Fibroblast of skin of scalp (primary cell): ENCODE measurements around the gene FMO5.
"Not testable (repeated sequence)": the region's sequence is repeated elsewhere in the genome, so short reads cannot be mapped to it uniquely, and the experiment has no call there.

ENCODE experiments used
- DNase-seq: peaks from one replicate; pipeline ENCODE4 v3.0.0-alpha.2; 2013

FMO5 gene

GRCh38 chr1:147204080-147204479 is 21.1 kb downstream of the FMO5 start:
- no peak for DNase-seq

DNA sequence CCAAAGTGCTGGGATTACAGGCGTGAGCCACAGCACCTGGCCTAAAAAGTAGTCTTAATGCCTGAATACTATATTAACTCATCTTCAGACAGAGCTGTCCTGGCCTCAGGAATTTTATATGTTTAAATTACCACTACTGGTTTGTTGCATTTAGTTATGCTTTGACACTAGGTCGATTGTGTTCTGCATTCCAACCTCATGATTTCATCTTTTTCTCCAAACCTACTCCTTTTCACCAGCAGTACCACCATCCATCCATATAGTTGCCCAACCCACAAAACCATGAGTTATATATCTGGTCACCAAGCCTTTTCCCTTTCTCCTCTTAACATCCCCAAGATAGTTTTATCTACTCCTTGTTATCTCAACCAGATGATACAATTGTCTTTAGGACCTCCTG is 22.6 kb downstream of the FMO5 start:
- peak; percentile 1 for DNase-seq

DNA sequence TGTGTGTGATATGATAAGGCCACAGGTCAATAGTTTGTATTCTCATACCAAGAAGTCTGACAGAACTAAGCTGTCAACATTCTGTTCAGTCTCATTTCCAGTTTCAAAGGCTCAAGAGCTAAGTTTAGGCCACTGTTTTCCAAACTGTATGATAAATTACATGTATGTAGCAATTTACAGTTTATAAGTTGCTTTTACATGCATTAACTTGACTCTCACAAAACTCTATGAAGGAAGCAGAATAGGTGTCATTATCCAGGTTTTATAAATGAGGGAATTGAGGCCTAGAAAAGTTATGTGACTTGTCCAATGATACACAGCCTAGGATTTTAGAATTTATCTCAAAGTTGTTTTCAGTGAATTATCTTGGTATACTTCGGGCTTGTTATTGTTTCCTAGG is 23.4 kb downstream of the FMO5 start:
- no peak for DNase-seq

GRCh38 chr1:147201276-147201675 is 23.9 kb downstream of the FMO5 start:
- DNase-seq, result peak; percentile 3

- not testable (repeated sequence) for DNase-seq
Observed at GRCh38 chr1:147197324-147197723, 27.8 kb downstream of the FMO5 start.

DNA sequence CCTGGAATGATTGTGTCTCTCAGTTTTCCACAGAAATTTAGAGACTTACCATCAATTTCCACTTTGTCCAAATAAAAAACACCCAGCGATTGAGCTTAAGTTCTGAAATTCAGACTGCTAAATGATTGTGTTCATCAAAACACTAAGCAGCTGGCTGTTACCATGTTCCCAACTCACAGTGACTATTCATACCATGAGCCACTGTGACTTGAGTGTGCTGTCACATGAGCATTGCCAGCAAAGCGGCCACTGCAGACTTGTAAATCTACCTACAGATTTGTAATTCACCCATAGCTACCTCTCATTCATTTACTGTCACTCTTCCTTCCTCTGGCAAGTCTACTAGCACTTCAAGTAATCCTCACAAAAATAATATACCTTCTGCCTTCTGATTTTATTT is 35.6 kb downstream of the FMO5 start:
- no peak for DNase-seq

DNA sequence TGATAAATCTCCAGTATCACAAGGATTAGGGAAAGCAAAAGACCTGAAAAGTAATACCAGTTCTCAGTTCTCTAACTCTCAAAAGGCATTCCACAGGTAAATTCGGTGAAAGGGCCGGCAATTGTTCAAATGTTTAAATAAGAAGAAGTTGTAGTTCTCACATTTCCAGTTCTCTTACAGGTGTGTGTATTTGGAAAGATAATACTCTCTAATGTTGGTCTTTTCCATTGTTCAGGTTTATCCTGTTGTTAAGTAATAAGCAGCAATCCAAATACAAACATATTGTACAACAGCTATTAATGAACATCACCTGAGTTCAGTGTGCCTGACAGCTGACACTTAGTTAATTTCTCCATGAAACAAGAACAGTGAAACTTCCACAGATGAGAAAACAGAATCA is 39.7 kb downstream of the FMO5 start:
- no peak for DNase-seq

DNA sequence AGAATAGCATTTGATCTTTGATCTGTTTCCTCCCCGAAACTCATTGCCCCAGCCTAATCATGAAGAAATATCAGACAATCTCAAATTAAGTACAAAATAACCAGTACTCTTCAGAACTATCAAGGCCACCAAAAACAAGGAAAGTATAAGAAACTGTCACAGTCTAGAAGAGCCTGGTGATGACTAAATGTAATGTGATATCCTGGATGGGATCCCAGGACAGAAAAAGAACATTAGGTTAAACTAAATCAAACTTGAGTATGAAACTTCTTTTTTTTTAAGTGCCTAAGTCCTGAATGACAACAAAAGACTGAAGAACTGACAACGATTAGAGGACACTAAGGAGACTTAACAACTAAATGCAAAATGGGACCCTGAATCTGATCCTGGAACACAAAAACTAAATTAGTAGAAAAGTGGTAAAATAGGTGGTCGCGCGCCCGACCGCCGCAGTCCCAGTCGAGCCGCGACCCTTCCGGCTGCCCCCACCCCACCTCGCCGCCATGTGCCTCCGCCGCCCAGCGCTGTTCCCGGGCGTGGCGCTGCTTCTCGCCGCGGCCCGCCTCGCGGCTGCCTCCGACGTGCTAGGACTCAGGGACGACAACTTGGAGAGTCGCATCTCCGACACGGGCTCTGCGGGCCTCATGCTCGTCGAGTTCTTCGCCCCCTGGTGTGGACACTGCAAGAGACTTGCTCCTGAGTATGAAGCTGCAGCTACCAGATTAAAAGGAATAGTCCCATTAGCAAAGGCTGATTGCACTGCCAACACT is 47.3 kb downstream of the FMO5 start:
- DNase-seq, result peak; percentile 47

- peak; percentile 98 for DNase-seq
Observed at GRCh38 chr1:147172168-147173016, 52.7 kb downstream of the FMO5 start, which contains the start of gene PRKAB2. PRKAB2 (minus strand) TSS chr1:147172470; CDS start chr1:147172144, 326 bp downstream.

GRCh38 chr1:147171399-147172167 is 53.6 kb downstream of the FMO5 start:
- DNase-seq, result peak; percentile 13

GRCh38 chr1:147169840-147170674 is 55.1 kb downstream of the FMO5 start:
- no peak for DNase-seq

DNA sequence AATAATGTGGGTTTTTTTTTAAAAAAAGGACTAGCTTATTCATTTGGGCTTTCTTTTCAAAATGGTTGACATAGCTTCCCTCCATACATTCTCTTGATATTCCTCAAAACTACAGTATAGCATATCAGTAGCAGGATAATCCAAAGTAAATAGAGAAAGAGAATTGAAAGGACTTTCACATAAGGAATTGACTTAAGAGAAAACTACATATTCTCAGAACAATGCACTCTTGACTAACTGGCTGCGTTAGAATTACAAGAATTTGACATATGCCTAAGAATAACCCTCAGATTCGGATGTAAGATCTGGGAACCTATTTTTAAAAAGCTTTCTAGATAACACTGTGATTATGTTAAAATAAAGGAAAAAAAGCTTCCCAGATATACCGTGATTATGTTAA is 56.0 kb downstream of the FMO5 start:
- DNase-seq, result peak; percentile 58

- peak; percentile 22 for DNase-seq
Observed at GRCh38 chr1:147168626-147169058, 56.5 kb downstream of the FMO5 start.

DNA sequence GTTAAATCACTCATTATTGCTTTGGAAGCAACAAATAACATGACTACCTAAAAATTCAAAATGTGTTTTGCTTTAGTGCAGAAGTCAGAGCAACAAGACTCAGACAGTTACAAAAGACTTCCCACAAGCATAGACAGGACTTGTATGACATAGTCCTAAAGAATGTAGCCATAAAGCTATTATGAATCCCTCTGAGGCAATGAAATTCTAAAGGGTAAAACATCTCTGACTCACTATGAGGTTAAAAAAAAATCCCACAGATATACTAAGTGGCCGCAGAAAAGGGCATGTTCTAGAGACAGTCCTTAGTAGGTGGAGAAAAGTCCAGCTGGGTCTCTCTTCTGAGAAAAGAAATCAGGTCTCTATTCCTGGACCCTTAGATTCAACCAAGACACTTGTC is 57.8 kb downstream of the FMO5 start:
- DNase-seq, result peak; percentile 95

GRCh38 chr1:147163019-147163418 is 62.1 kb downstream of the FMO5 start:
- DNase-seq, result no peak

DNA sequence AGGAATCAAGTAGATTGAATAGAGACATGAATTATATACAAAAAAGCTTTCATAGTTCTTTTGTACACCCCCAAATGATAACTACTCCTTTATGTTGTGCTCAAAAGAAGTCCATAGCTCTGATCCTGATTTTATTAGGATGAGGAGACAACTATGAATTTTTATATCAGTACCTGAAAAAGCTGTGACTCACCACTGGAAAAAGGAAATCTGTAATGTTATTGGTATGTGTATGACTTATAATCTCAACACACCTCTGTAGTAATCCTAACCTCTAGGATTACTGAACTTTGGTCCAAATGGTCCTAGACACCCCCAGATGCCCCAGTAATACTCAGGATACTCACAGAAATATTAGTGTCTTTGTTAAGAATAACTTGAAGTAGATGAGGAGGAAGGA is 63.0 kb downstream of the FMO5 start:
- DNase-seq, result no peak

GRCh38 chr1:147157116-147157515 is 68.0 kb downstream of the FMO5 start:
- not testable (repeated sequence) for DNase-seq

- no peak for DNase-seq
Observed at GRCh38 chr1:147156642-147157041, 68.5 kb downstream of the FMO5 start.

DNA sequence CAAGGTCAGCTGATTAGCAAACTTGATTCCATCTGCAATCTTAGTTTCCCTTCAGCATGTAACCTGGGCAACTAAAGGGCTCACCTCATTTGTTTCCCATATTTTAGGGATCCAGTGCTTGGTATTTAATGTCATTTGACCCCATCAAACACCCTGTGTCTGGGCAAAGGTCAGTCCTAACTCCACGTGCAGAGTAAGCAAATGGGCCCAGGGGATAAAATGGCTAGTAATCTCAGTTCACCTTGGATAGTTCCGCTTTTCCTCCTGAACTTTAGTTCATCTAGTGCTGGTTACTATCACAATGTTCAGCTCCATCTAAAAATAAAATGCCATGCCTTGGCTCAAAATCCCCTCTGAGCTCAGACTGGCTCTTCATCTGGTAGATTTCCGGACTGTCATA is 72.4 kb downstream of the FMO5 start:
- DNase-seq, result no peak

GRCh38 chr1:147151244-147151643 is 73.9 kb downstream of the FMO5 start:
- DNase-seq, result no peak

DNA sequence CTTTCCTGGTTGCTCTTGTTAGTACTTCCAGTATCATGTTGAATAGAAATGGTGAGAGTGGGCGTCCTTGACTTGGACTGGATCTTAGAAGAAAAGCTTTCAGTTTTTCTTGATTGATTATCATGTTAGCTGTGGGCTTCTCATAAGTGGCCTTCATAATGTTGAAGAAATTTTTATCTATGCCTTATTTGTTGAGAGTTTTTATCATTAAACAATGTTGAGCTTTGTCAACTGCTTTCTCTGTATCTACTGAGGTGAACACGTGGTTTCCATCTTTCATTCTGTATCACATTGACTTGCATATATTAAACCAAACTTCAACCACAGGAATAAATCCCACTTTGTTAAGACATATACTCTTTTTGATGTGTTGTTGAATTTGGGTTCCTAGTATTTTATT is 82.3 kb downstream of the FMO5 start:
- no peak for DNase-seq
